Endometrial microvascular endothelial cells (primary cell): ENCODE results near the gene TTLL12. TPM values are rescaled to one million over a fixed set of nuclear protein-coding genes. Genes with fewer than 3 reads are reported as not detected.

Experiments
- in situ Hi-C: cut with HindIII; loops from 2 replicates; pipeline ENCODE4 v1.10.0; 2017; ENCODE audit warnings: low sequenced_read_pairs, low pct_unique_long_range_greater_than_20kb; ENCODE audit errors: inconsistent ontology term
- total RNA-seq: library from RNA; depleted of rRNA; stranded (reverse); fragments of >200 nt; gene quantifications from one replicate; pipeline ENCODE4 v1.2.3, GENCODE V29; 2015; ENCODE audit errors: inconsistent ontology term

TTLL12 gene
- total RNA-seq, 1 donor from 2014 or later: 83.2 TPM

- in situ Hi-C loops: no loop called here
These were observed 6.3 kb downstream of the TTLL12 start for GRCh38 chr22:43180670-43181069.

DNA sequence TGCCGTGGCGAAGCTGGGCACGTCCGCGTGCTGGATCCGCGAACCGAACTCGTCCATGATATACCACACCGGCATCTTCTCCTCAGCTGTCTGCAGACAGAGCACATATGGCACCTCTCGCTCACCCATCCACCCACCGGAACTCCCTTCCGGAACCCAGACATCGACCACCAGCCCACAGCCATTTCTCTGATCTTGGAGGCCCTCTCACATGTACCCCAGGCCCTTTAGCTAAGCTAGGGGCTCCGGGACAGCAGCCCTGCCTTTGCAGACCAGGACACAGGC lies 7.1 kb downstream of the TTLL12 start:
- in situ Hi-C loops: no loop called here

DNA sequence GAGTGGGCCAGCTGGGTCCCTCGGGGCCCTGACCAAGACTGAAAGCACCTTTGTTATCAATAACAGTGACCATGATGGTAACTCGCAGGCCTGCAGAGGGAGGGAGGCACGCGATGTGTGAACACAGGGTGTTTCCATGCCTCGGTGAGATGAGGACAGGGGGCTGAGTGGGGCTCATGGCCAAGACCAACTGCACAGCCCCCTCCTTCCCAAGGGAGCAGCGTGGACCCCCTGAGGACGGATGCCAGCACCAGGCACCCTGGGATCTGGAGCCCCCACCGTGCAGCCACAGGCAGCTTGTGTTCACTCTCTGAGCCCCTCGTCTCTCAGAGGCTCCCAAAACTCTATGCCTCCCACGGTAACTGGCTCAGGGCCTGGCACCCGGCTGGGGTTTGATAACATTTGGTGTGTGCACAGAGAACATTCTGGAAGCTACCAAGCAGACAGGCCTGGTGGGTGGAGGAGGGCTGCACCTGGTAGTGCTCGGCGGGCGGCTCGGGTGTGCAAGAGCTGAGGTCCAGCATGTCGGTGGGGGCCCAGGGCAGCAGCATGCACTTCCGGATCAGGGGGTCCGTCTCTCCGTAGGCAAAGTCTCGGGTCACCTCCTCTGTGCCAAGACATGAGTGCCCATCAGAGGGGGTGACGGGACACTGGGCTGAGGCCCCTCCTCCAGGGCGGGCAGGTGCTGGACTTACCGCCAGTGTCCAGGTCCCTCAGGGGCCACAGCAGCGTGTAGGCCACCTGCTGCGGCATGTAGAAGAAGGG lies 7.6 kb downstream of the TTLL12 start:
- in situ Hi-C loops: no loop called here

DNA sequence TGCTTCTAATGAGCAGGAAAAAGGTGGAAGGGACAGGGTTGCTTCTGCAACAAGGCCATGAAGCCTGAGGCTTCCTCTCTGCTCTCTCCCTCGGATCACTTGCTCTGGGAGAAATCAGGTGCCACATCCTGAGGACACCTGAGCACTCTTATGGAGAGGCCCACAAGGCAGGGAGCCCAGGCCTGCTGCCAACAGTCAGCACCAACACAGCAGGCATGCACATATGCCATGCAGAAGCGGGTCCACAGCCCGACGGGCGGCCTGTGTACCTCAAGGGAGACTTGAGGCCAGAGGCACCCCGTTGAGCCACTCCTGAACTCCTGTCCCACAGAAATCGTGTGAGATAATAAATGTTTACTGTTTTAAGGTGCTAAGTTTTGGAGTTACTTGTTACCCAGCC lies 9.5 kb downstream of the TTLL12 start:
- in situ Hi-C loops: no loop called here

GRCh38 chr22:43176090-43176489 lies 10.8 kb downstream of the TTLL12 start:
- in situ Hi-C loops: no loop called here

GRCh38 chr22:43174941-43175531 lies 11.9 kb downstream of the TTLL12 start:
- in situ Hi-C loops: no loop called here

DNA sequence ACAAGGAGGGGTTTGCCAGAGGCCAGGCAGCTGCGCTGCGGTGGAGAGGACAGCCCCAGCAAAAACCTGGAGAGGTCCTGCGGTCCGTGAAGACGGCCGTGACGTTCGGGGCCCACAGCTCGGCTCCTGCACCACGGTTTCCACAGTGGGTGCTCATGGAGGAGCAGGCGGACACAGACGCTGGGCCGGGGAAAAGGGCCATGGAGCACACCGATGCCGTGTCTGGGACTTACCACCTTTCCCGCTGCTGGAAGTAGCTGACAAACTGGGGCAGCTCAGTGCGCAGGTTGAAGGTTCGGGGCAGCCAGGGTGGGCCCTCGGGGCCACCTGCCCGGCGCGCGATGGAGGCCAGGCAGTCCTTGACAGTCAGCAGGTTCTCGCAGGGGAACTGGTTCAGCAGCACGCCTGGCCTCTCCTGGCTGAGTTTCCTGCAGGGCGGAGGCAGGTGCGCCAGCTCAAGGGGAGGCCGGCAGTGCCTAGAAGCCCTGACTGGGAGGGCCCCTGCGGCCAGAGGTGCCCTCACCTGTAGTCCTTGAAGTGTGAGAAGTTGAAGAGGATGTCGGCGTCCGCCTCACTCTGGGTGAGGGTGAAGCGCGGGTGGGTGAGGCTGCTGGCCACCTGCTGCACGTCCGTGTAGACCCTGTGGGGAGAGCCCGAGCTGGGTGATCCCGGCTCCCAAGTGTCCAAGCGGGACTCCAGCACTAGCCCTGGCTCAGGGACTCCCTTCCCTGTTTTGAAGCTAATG lies 12.8 kb downstream of the TTLL12 start:
- in situ Hi-C loops: no loop called here

- in situ Hi-C loops: no loop called here
These were observed 13.4 kb downstream of the TTLL12 start for GRCh38 chr22:43173566-43173965.

- in situ Hi-C loops: no loop called here
These were observed 14.7 kb downstream of the TTLL12 start for GRCh38 chr22:43172191-43172590.

DNA sequence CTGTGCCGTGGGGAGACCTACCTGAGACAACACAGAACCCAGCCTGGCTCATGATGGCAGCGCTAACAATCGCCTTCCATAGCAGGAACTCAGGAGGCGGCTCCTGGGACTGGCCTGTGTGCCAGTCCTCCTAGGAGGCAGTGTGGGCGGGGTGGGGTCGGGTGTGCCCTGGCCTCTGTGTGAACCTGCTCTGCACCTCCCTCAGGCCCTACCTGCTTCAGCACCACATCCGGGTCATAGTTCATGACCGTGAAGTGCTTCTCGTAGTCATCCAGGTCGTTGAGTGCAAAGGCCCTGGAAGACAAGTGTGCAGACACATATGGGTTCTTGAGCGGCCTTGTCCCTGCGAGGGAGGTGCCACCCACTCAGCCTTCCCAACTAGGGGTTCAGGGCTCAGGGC lies 15.3 kb downstream of the TTLL12 start:
- in situ Hi-C loops: no loop called here

DNA sequence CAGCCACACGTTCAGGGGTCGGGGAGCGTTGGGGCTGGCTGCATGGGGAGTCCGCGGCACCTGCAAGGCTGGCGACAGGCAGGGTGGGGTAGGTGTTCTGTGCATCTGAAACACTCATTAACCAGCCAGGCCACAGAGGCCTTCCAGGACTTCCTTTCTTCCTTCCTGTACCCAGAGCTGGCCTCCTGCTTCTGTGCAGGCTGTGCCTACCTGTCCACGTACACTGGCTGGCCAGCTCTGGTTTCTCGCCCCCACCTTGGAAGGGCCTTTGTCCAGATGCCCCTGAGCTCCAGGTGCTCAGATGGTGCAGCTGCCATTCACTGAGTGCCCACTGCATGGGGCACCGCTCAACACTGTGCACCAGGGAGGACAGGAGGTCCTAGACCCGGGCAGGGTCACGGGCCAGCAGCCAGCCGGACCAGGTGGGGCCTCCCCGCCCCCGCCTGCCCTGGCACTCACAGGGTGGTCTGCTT lies 15.9 kb downstream of the TTLL12 start:
- in situ Hi-C loops: no loop called here

- in situ Hi-C loops: no loop called here
These were observed 16.8 kb downstream of the TTLL12 start for GRCh38 chr22:43170131-43170480.

- in situ Hi-C loops: no loop called here
These were observed 17.4 kb downstream of the TTLL12 start for GRCh38 chr22:43169310-43170130.

- in situ Hi-C loops: no loop called here
These were observed 18.2 kb downstream of the TTLL12 start for GRCh38 chr22:43168471-43169309.

- in situ Hi-C loops: no loop called here
These were observed 19.8 kb downstream of the TTLL12 start for GRCh38 chr22:43167001-43167589.

- in situ Hi-C loops: no loop called here
These were observed 20.6 kb downstream of the TTLL12 start for GRCh38 chr22:43166132-43166930.

- in situ Hi-C loops: no loop called here
These were observed 22.3 kb downstream of the TTLL12 start for GRCh38 chr22:43164636-43165035.
